ENCODE data around the gene KCNQ4. TPM values are rescaled to one million over a fixed set of nuclear protein-coding genes. Genes with fewer than 3 reads are reported as not detected.
A peak's percentile ranks its signal among the peaks of the same experiment; 100 is the strongest.

The KCNQ4 gene
- total and polyA plus RNA-seq, 2 of the 13 experiments (the other 11 are each of a cell fraction or from before 2014, with no cell fraction given), result 0.02 to 0.09 TPM

DNA sequence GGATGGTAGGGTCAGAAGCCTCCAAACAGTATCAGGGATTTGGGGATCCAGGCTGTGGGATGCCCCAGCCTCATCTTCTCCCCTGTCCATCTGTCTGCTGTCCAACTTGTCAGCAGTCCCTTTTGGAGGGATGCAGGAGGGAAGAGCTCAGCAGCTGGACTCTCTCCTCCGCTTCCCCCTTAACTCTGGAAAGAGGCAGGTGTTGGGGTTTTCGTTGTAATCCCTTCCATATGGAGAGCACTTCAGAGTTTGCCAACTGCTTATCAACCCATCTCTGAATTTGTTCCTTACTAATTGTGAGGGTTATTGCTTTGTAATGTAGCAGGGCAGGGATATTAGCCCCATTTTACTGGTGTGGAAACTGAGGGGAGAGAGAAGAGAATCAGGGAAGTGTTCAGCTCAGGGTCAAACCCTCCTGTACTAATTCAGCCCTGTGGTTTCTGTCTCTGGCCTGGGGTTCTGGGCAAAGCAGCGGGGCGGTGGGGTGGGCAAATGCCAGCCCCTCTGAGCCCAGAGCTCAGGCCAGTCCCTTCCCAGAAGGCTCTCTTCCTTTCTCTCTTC, 75.3 kb downstream of the KCNQ4 start:
- TF ChIP-seq ZNF629 (CRISPR knock-in tag; conservative IDR thresholded peaks at IDR 0.05), result peak; percentile 62
- TF ChIP-seq LBX2 (CRISPR knock-in tag; IDR thresholded peaks at IDR 0.05; ENCODE audit: borderline replicate concordance), result no peak
- no peak overlapping the region for H3K27ac ChIP-seq (ENCODE audit: extremely low read length, insufficient read depth, low read length)
- ATAC-seq, result no peak

DNA sequence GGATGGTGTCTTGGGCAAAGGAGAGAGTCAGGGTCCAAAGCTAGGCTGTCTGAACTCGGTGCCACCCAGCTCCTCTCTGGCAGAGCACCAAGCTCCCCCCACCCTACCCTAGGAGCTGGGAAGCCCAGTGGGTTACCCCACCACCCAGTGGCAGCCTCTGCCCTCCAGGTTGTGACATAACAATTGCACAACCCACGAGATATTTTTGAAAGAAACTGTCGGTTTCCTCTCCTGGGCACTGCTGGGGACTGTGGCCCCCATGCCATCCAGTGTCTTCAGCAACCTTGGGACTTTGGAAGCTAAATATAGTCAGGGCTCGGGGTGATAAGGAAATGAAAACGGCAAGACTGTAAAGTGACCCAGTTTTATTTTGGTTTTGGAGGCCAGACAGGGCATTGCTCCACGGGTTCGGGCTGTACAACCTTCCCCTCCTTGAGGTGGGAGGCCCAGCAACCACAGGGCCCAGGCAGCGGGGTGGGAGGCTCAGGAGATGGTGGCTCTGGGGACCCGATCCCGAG, 77.2 kb downstream of the KCNQ4 start:
- ChIA-PET CTCF (ENCODE audit: low intra/inter-chr PET ratio, low total read pairs) (no interaction called here), POLR2A (interaction anchor here (0.6 to 3.2 kb wide), 9 partner anchors 16 to 170 kb away, joined by 3 to 93 read pairs (median 13); partner anchors contain the start of genes CTPS1 and NFYC)
- Histone ChIP-seq H3K4me1 (ENCODE audit: insufficient read depth, low read length) (peaks cover 31% of the 10 kb centered on the region), H2AFZ (ENCODE audit: low read length) (no peak overlapping the region), H3K9me3 (ENCODE audit: low read length) (no peaks in the 10 kb centered on the region), H3K4me3 (replicated peaks in 1 of 3; ENCODE audit: insufficient read depth in 1 of 3, low read depth in 2 of 3, low read length in 3 of 3) (peak overlapping the region; percentile 38 to 76 (median 52)), H3K36me3 (replicated peaks in 1 of 2; ENCODE audit: control insufficient read depth in 1 of 2, insufficient read depth in 2 of 2, low read length in 2 of 2) (no peaks in the 10 kb centered on the region), H4K20me1 (ENCODE audit: insufficient read depth, low read length) (no peaks in the 10 kb centered on the region), H3K79me2 (ENCODE audit: insufficient read depth, low read length) (no peaks in the 10 kb centered on the region), H3K27me3 (ENCODE audit: control insufficient read depth in 1 of 2, insufficient read depth in 2 of 2, low read length in 2 of 2) (peaks cover 2 to 46% of the 10 kb centered on the region in 2 experiments; a peak in 4 of 5 replicates), H3K27ac (ENCODE audit: extremely low read length, insufficient read depth, low read length) (no peak overlapping the region), H3K9ac (ENCODE audit: insufficient read depth, low read depth, low read length) (peak overlapping the region; percentile 73; the same call in 1 of the 2 replicates), H3K4me2 (ENCODE audit: low read depth, low read length) (peak overlapping the region; percentile 73)
- WGBS (ENCODE audit: low lambda C conversion rate), result 2% methylated on average over 8 of the region's 10 CpGs
- FAIRE-seq, result no peak
- intact Hi-C loops (cut with micrococcal nuclease; ENCODE audit: unreplicated experiment) (no loop called here), in situ Hi-C loops (cut with HindIII; ENCODE audit: extremely low pct_ligation_motif_present, low pct_unique_long_range_greater_than_20kb) (no loop called here)
- BruUV-seq (replicated peaks), result no TSS peak
- no peak for ATAC-seq
- no peak for DNase-seq (ENCODE audit: low spot score)
- TF ChIP-seq SKIL (CRISPR knock-in tag; IDR thresholded peaks at IDR 0.05; ENCODE audit: borderline replicate concordance) (no peak), RARA (CRISPR knock-in tag; IDR thresholded peaks at IDR 0.05) (0 out of 2 replicates have a peak, but pooled peaks have one; percentile 9), ZNF263 (CRISPR knock-in tag; IDR thresholded peaks at IDR 0.05) (no peak), ZNF616 (CRISPR knock-in tag; IDR thresholded peaks at IDR 0.05; ENCODE audit: low read depth) (no peak), ZFP62 (CRISPR knock-in tag; IDR thresholded peaks at IDR 0.05) (no peak), FOSL2 (CRISPR knock-in tag; IDR thresholded peaks at IDR 0.05) (no peak), ZNF749 (CRISPR knock-in tag; IDR thresholded peaks at IDR 0.05; ENCODE audit: borderline replicate concordance) (no peak), HES4 (CRISPR knock-in tag; IDR thresholded peaks at IDR 0.05; ENCODE audit: borderline replicate concordance) (no peak), HMG20B (CRISPR knock-in tag; conservative IDR thresholded peaks at IDR 0.05) (no peak), GTF2F1 (IDR thresholded peaks at IDR 0.05; ENCODE audit: low read length) (no peak), ZNF251 (CRISPR knock-in tag; IDR thresholded peaks at IDR 0.05) (no peak), CEBPB (IDR thresholded peaks at IDR 0.05; ENCODE audit: borderline replicate concordance, low read depth, low read length) (peak; percentile 87), JUN (CRISPR knock-in tag; IDR thresholded peaks at IDR 0.05) (no peak)
- TF ChIP-seq, protein P1, sequence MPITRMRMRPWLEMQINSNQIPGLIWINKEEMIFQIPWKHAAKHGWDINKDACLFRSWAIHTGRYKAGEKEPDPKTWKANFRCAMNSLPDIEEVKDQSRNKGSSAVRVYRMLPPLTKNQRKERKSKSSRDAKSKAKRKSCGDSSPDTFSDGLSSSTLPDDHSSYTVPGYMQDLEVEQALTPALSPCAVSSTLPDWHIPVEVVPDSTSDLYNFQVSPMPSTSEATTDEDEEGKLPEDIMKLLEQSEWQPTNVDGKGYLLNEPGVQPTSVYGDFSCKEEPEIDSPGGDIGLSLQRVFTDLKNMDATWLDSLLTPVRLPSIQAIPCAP (CRISPR knock-in tag; IDR thresholded peaks at IDR 0.05; ENCODE audit: low read depth), result no peak

More for the DNA sequence above, 75.3 kb downstream of the KCNQ4 start:
- intact Hi-C loops (cut with micrococcal nuclease; ENCODE audit: unreplicated experiment), result no loop called here
- FAIRE-seq, result no peak
- Histone ChIP-seq H3K79me2 (ENCODE audit: insufficient read depth, low read length) (no peaks in the 10 kb centered on the region), H3K36me3 (replicated peaks in 1 of 2; ENCODE audit: control insufficient read depth in 1 of 2, insufficient read depth in 2 of 2, low read length in 2 of 2) (no peaks in the 10 kb centered on the region), H2AFZ (ENCODE audit: low read length) (no peak overlapping the region), H3K9ac (ENCODE audit: insufficient read depth, low read depth, low read length) (no peak overlapping the region), H3K4me1 (ENCODE audit: insufficient read depth, low read length) (peaks cover 24% of the 10 kb centered on the region), H3K9me3 (ENCODE audit: low read length) (no peaks in the 10 kb centered on the region), H4K20me1 (ENCODE audit: insufficient read depth, low read length) (no peaks in the 10 kb centered on the region), H3K4me2 (ENCODE audit: low read depth, low read length) (no peak overlapping the region), H3K27me3 (ENCODE audit: control insufficient read depth in 1 of 2, insufficient read depth in 2 of 2, low read length in 2 of 2) (peaks cover 5 to 46% of the 10 kb centered on the region in 2 experiments; a peak in 4 of 5 replicates), H3K4me3 (replicated peaks in 1 of 3; ENCODE audit: insufficient read depth in 1 of 3, low read depth in 2 of 3, low read length in 3 of 3) (no peak overlapping the region)
- in situ Hi-C loops (cut with HindIII; ENCODE audit: extremely low pct_ligation_motif_present, low pct_unique_long_range_greater_than_20kb), result no loop called here
- DNase-seq (ENCODE audit: low spot score), result no peak
- 69% methylated on average over 4 of the region's 4 CpGs for WGBS (ENCODE audit: low lambda C conversion rate)
- POLR2A ChIA-PET, result no interaction called here
- BruUV-seq (replicated peaks), result no TSS peak
- CTCF ChIA-PET (ENCODE audit: low intra/inter-chr PET ratio, low total read pairs), result no interaction called here

All from HepG2 (cell line).